Measurements from ENCODE around the gene IKBKE.
"Not testable (repeated sequence)": the region's sequence is repeated elsewhere in the genome, so short reads cannot be mapped to it uniquely, and the experiment has no call there.

Gene IKBKE

DNA sequence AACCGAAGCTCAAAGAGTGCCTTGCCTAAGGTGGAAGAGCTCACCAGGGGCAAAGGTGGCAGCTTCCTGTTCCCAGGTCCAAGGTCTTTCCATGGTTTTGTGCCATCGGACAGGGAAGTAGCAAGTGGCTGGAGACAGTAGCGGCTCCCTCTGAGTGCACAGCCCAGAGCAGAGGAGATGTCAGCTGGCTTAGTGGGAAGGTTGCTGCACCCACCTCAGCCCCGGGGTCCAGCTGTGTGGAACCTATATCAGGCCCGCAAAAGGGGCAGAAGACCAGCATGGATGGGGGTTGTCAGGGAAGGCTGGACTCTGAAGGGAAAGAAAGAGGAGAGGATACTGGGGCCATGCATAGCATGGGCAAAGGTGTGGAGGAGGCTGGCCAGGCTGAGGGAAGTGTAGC is 6.8 kb downstream of the IKBKE start:
- Histone ChIP-seq H3K4me1 (ENCODE audit: control insufficient read depth, insufficient read depth, low read length) (peaks cover 18% of the 10 kb centered on the region), H3K9me3 (ENCODE audit: control insufficient read depth, low read length) (no peaks in the 10 kb centered on the region), H3K27me3 (replicated peaks; ENCODE audit: control insufficient read depth, insufficient read depth, low read length) (no peaks in the 10 kb centered on the region), H3K36me3 (ENCODE audit: control insufficient read depth, insufficient read depth, low read length, severe bottlenecking) (peaks cover 34% of the 10 kb centered on the region), H3K9ac (ENCODE audit: low read length) (no peak overlapping the region), H3K4me3 (ENCODE audit: low read length) (no peak overlapping the region)
- no peak for DNase-seq (ENCODE audit: low read depth)

DNA sequence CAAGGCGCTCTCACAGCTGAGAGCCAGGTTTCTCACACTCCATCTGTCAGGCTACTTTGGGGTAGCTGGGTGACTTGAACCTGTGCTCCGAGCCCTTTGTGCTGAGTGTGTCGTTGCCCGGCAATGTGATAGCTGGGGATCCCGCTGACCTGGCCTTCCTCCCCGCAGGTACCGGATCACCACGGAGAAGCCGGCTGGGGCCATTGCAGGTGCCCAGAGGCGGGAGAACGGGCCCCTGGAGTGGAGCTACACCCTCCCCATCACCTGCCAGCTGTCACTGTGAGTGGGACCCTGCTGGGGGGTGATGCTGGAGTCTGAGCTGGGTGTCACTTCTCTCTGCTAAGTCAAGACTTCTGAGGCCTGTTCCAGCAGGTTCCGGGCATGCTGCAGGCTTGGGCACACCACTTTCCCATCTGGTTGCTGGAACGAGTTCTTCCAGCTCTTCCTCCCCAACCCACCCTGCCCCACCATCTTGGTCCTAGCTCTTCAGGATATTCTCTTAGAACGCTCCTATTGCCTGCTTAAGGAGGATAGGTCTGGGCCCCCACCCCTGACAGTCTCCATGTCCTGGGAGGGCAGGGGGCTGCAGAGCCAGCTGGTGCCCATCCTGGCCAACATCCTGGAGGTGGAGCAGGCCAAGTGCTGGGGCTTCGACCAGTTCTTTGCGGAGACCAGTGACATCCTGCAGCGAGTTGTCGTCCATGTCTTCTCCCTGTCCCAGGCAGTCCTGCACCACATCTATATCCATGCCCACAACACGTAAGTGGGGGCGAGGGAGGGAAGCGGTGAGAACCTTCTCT is 7.5 kb downstream of the IKBKE start:
- Histone ChIP-seq H3K9ac (ENCODE audit: low read length) (no peak overlapping the region), H3K4me1 (ENCODE audit: control insufficient read depth, insufficient read depth, low read length) (peaks cover 11% of the 10 kb centered on the region), H3K4me3 (ENCODE audit: low read length) (no peak overlapping the region), H3K27me3 (replicated peaks; ENCODE audit: control insufficient read depth, insufficient read depth, low read length) (no peaks in the 10 kb centered on the region), H3K36me3 (ENCODE audit: control insufficient read depth, insufficient read depth, low read length, severe bottlenecking) (peaks cover 34% of the 10 kb centered on the region), H3K9me3 (ENCODE audit: control insufficient read depth, low read length) (no peaks in the 10 kb centered on the region)
- DNase-seq (ENCODE audit: low read depth): no peak

DNA sequence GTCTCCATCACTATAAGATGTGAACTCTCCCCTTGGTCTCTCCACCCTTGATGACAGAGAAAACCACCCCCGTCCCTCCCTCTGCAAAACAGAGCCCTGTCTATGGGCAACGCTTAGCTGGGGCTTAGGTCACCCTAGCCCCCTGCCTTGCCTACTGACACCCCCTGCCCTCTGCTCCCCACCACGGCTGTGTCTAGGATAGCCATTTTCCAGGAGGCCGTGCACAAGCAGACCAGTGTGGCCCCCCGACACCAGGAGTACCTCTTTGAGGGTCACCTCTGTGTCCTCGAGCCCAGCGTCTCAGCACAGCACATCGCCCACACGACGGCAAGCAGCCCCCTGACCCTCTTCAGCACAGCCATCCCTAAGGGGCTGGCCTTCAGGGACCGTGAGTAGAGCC is 8.5 kb downstream of the IKBKE start:
- Histone ChIP-seq H3K4me3 (ENCODE audit: low read length) (no peak overlapping the region), H3K27me3 (replicated peaks; ENCODE audit: control insufficient read depth, insufficient read depth, low read length) (no peaks in the 10 kb centered on the region), H3K9me3 (ENCODE audit: control insufficient read depth, low read length) (no peaks in the 10 kb centered on the region), H3K36me3 (ENCODE audit: control insufficient read depth, insufficient read depth, low read length, severe bottlenecking) (peaks cover 35% of the 10 kb centered on the region), H3K4me1 (ENCODE audit: control insufficient read depth, insufficient read depth, low read length) (peaks cover 9% of the 10 kb centered on the region), H3K9ac (ENCODE audit: low read length) (no peak overlapping the region)
- DNase-seq (ENCODE audit: low read depth): no peak

DNA sequence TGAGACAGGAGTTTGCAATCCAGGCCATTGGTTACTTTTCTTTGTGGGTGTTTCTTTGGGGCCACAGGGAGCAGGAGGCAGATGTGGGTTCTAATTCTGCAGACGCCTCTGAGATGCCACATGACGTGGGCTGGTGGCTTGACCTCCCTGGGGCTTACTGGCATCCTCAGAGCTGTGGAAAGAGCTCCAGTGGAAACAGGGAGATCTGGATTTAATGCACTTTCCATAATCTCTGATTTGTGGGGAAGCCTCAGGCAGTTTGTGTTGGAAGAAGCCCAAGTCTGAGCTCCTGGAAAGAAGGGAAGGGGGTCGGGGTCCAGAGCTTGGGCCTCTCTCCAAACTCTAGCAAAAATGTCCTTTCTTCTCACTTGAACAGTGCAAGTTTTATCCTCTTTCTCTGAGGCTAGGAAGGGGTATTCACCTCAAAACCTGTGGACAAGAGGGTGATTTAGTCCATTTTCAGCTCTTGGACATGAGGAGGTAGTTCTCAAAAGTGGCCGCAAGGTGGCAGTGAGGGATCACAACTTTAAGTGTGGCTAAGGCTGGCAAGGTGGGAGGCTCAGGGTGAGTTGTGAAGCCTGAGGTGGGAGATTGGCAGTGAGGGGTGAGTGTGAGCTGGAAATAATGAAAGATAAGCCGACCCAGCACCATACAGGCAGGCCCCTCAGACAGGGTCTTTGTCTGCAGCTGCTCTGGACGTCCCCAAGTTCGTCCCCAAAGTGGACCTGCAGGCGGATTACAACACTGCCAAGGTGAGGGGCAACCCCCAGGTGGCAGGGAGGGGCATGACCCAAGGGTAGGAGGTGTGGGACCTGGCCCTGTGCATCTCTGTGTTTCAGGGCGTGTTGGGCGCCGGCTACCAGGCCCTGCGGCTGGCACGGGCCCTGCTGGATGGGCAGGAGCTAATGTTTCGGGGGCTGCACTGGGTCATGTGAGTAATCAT is 9.2 kb downstream of the IKBKE start:
- H3K36me3 ChIP-seq (ENCODE audit: control insufficient read depth, insufficient read depth, low read length, severe bottlenecking): peaks cover 39% of the 10 kb centered on the region
- DNase-seq (ENCODE audit: low read depth): peak; percentile 92
- peaks cover 9% of the 10 kb centered on the region for H3K4me1 ChIP-seq (ENCODE audit: control insufficient read depth, insufficient read depth, low read length)
- H3K4me3 ChIP-seq (ENCODE audit: low read length): no peak overlapping the region
- no peak overlapping the region for H3K9ac ChIP-seq (ENCODE audit: low read length)
- no peaks in the 10 kb centered on the region for H3K9me3 ChIP-seq (ENCODE audit: control insufficient read depth, low read length)
- H3K27me3 ChIP-seq (replicated peaks; ENCODE audit: control insufficient read depth, insufficient read depth, low read length): no peaks in the 10 kb centered on the region

DNA sequence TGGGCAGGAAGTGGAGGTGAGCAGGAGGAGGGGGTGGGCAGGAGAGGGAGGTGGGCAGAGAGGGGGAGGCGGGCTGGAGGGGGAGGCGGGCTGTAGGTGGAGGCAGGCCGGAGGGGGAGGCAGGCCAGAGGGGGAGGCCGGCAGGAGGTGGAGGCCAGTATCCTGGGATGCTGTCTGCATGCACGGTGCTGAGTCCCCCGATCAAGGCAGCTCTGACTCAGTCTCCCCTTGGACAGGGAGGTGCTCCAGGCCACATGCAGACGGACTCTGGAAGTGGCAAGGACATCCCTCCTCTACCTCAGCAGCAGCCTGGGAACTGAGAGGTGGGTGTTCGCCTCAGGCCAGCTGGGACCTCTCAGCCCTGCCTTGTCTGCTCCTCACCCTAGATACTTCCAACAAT is 9.9 kb downstream of the IKBKE start:
- H3K9ac ChIP-seq (ENCODE audit: low read length): no peak overlapping the region
- DNase-seq (ENCODE audit: low read depth): no peak
- peaks cover 31% of the 10 kb centered on the region for H3K36me3 ChIP-seq (ENCODE audit: control insufficient read depth, insufficient read depth, low read length, severe bottlenecking)
- peaks cover 9% of the 10 kb centered on the region for H3K4me1 ChIP-seq (ENCODE audit: control insufficient read depth, insufficient read depth, low read length)
- no peaks in the 10 kb centered on the region for H3K9me3 ChIP-seq (ENCODE audit: control insufficient read depth, low read length)
- H3K4me3 ChIP-seq (ENCODE audit: low read length): no peak overlapping the region
- no peaks in the 10 kb centered on the region for H3K27me3 ChIP-seq (replicated peaks; ENCODE audit: control insufficient read depth, insufficient read depth, low read length)

DNA sequence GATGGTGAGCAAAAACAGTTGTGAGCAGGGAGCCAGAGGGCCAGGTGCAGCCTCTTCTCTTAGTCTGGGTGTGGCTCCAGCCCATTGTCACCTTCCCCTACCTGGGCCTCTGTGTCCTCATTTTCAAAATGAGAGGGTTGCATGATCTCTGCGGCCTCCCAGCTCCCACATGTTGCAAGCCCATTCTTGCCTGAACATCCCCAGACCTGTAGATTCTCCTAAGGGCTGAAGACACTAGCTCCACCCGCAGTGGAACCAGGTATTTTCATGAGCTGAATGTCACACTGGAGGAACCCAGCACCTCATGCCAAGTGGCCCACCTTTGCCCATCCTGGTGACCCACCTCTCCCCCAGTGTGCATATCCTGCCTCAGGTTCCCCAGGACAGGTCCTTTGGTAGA is 12.3 kb downstream of the IKBKE start:
- Histone ChIP-seq H3K9me3 (ENCODE audit: control insufficient read depth, low read length) (no peaks in the 10 kb centered on the region), H3K4me1 (ENCODE audit: control insufficient read depth, insufficient read depth, low read length) (peaks cover 9% of the 10 kb centered on the region), H3K4me3 (ENCODE audit: low read length) (no peak overlapping the region), H3K36me3 (ENCODE audit: control insufficient read depth, insufficient read depth, low read length, severe bottlenecking) (peaks cover 17% of the 10 kb centered on the region), H3K9ac (ENCODE audit: low read length) (no peak overlapping the region), H3K27me3 (replicated peaks; ENCODE audit: control insufficient read depth, insufficient read depth, low read length) (no peaks in the 10 kb centered on the region)
- DNase-seq (ENCODE audit: low read depth): no peak

DNA sequence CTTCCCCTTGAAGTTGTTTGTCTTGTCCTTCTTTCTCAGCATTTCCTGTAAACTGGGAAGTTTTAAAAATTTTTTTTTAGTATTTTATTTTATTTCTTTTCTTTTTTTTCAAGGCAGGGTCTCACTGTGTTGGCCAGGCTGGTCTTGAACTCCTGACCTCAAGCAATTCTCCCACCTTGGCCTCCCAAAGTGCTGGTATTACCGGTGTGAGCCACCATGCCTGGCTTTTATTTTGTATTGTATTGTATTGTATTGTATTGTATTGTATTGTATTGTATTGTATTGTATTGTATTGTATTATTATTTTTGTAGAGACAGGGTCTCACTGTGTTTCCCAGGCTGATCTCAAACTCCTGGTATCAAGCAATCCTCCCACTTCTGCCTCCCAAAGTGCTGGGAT is 13.6 kb downstream of the IKBKE start:
- not testable (repeated sequence) for H3K9ac ChIP-seq (ENCODE audit: low read length); H3K27me3 ChIP-seq (replicated peaks; ENCODE audit: control insufficient read depth, insufficient read depth, low read length); H3K4me3 ChIP-seq (ENCODE audit: low read length); DNase-seq (ENCODE audit: low read depth); H3K9me3 ChIP-seq (ENCODE audit: control insufficient read depth, low read length)
- H3K36me3 ChIP-seq (ENCODE audit: control insufficient read depth, insufficient read depth, low read length, severe bottlenecking): peaks cover 14% of the 10 kb centered on the region
- peaks cover 14% of the 10 kb centered on the region for H3K4me1 ChIP-seq (ENCODE audit: control insufficient read depth, insufficient read depth, low read length)

DNA sequence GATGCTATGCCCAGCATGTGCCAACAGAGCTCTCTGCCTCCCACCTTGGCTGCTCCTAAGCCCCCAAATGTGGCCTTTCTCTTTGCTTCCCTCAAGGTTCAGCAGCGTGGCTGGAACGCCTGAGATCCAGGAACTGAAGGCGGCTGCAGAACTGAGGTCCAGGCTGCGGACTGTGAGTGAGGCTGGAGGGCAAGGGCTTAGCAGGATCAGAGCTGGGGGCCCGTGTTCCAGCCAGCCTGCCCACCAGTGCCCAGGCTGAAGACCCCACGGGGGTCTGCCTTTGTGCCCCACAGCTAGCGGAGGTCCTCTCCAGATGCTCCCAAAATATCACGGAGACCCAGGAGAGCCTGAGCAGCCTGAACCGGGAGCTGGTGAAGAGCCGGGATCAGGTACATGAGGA is 14.6 kb downstream of the IKBKE start:
- DNase-seq (ENCODE audit: low read depth): no peak
- no peaks in the 10 kb centered on the region for H3K27me3 ChIP-seq (replicated peaks; ENCODE audit: control insufficient read depth, insufficient read depth, low read length)
- H3K4me3 ChIP-seq (ENCODE audit: low read length): no peak overlapping the region
- peaks cover 14% of the 10 kb centered on the region for H3K4me1 ChIP-seq (ENCODE audit: control insufficient read depth, insufficient read depth, low read length)
- peaks cover 14% of the 10 kb centered on the region for H3K36me3 ChIP-seq (ENCODE audit: control insufficient read depth, insufficient read depth, low read length, severe bottlenecking)
- H3K9me3 ChIP-seq (ENCODE audit: control insufficient read depth, low read length): no peaks in the 10 kb centered on the region
- no peak overlapping the region for H3K9ac ChIP-seq (ENCODE audit: low read length)

DNA sequence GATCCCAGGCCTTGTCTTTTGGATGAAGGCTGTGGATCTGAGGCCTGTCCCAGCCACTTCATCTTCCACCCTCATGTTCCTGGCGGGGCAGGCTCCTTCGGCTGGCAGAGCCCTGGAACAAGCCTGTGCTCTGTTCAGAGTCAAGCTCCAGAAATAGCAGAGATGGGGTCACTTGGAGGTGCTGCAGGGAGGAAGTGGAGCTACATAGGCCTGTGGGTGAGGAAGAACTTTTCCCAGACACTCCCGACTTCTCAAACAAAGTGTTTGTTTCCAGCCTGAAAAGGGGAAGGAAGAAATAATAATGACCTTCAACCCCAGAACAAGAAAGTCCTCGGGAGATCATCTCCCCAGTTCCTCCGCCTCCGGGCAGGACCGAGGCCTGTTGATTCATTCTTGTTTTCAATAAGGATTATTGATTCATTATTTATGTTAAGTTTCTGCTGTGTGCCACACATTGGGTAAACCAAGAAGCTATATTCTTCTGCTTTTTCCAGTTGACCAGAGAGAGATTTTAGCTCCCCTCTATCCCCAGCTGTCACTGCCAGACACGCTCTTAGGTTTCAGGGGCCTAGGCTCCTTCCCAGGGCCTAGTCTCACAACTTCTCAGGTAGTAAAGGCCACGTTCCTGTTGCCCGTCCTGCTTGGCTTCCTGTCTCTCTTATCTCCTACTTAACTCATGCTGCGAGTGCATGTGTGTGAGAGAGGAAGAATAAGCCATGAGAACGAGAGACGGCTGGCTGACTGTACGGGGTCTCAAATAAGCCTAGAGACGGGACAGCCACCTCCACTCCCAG is 16.9 kb downstream of the IKBKE start:
- peaks cover 29% of the 10 kb centered on the region for H3K36me3 ChIP-seq (ENCODE audit: control insufficient read depth, insufficient read depth, low read length, severe bottlenecking)
- DNase-seq (ENCODE audit: low read depth): no peak
- peaks cover 5% of the 10 kb centered on the region for H3K4me1 ChIP-seq (ENCODE audit: control insufficient read depth, insufficient read depth, low read length)
- no peak overlapping the region for H3K4me3 ChIP-seq (ENCODE audit: low read length)
- peak overlapping the region; percentile 21 for H3K9ac ChIP-seq (ENCODE audit: low read length)
- no peaks in the 10 kb centered on the region for H3K9me3 ChIP-seq (ENCODE audit: control insufficient read depth, low read length)
- no peaks in the 10 kb centered on the region for H3K27me3 ChIP-seq (replicated peaks; ENCODE audit: control insufficient read depth, insufficient read depth, low read length)

DNA sequence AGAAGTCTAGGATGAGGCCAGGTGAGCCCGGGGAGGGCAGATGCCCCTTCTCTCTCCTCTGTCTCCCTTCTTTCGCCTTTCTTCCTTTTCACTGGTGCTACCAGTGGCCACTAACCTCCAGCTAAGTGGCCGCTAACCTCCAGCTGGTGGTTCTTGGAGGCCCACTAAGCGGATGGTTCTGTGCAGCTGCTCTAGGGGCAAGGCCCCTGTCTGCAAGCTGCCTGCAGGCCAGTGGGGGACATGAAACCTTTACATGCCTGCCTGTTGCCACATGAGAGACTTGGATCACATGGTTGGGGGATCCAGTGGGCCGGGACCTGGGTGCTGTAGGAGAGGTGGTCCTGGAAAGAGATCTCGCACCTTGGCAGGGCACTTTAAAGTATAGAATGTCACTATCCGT is 17.7 kb downstream of the IKBKE start:
- no peak overlapping the region for H3K4me3 ChIP-seq (ENCODE audit: low read length)
- peaks cover 5% of the 10 kb centered on the region for H3K4me1 ChIP-seq (ENCODE audit: control insufficient read depth, insufficient read depth, low read length)
- peaks cover 37% of the 10 kb centered on the region for H3K36me3 ChIP-seq (ENCODE audit: control insufficient read depth, insufficient read depth, low read length, severe bottlenecking)
- no peaks in the 10 kb centered on the region for H3K9me3 ChIP-seq (ENCODE audit: control insufficient read depth, low read length)
- DNase-seq (ENCODE audit: low read depth): no peak
- peak overlapping the region; percentile 33 for H3K9ac ChIP-seq (ENCODE audit: low read length)
- H3K27me3 ChIP-seq (replicated peaks; ENCODE audit: control insufficient read depth, insufficient read depth, low read length): no peaks in the 10 kb centered on the region

DNA sequence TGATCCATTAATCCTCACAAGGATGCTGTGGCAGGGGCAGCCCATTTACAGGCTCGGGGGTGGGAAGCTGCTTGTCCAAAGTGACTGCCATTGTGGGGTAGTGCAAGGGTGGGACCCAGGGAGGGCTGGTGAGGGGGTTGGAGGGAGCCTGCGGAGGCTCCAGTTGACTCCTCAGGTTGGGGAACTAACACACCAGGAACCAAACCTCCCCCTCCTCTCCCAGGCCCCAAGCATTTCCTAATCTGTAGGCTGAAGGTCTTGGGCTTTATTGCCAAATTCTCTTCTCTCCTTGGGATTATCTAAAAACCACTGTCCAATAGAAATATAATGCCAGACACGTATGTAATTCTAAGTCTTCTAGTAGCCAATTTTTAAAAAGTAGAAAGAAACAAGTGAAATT is 18.2 kb downstream of the IKBKE start:
- DNase-seq (ENCODE audit: low read depth): no peak
- no peaks in the 10 kb centered on the region for H3K9me3 ChIP-seq (ENCODE audit: control insufficient read depth, low read length)

More for the DNA sequence above, 18.2 kb downstream of the IKBKE start:
- Histone ChIP-seq H3K36me3 (ENCODE audit: control insufficient read depth, insufficient read depth, low read length, severe bottlenecking) (peaks cover 41% of the 10 kb centered on the region), H3K27me3 (replicated peaks; ENCODE audit: control insufficient read depth, insufficient read depth, low read length) (no peaks in the 10 kb centered on the region), H3K4me1 (ENCODE audit: control insufficient read depth, insufficient read depth, low read length) (peaks cover 5% of the 10 kb centered on the region), H3K9ac (ENCODE audit: low read length) (no peak overlapping the region), H3K4me3 (ENCODE audit: low read length) (no peak overlapping the region)

All from adipocyte (in vitro differentiated cells).